GM12864 (cell line): Measurements from ENCODE around the gene NOA1.
A peak's percentile ranks its signal among the peaks of the same experiment; 100 is the strongest.

Experiments used
- DNase-seq: peaks from one replicate; pipeline ENCODE4 v3.0.0-alpha.2; 2011; ENCODE audit warnings: low read depth
- H3K4me3 ChIP-seq: 2 replicates; pipeline ENCODE4 v1.5.1; 2011; ENCODE audit warnings: mild to moderate bottlenecking, low read depth, low read length, control low read depth
- CTCF ChIP-seq: IDR thresholded peaks from 2 replicates; pipeline ENCODE4 v1.5.1; 2011; ENCODE audit warnings: low read depth, mild to moderate bottlenecking, moderate library complexity, low read length, control low read depth, inconsistent platforms; ENCODE audit errors: missing control alignments

The NOA1 gene

GRCh38 chr4:56995525-56995924, 18.1 kb upstream of the NOA1 start:
- H3K4me3 ChIP-seq: no peak overlapping the region
- no peak for DNase-seq
- TF ChIP-seq CTCF: no peak

GRCh38 chr4:56990109-56990905, 12.9 kb upstream of the NOA1 start:
- DNase-seq: no peak
- TF ChIP-seq CTCF: no peak
- no peak overlapping the region for H3K4me3 ChIP-seq

- no peak for DNase-seq
- no peak for TF ChIP-seq CTCF
- no peak overlapping the region for H3K4me3 ChIP-seq
Measured at GRCh38 chr4:56986952-56987351, 9.5 kb upstream of the NOA1 start.

- no peak overlapping the region for H3K4me3 ChIP-seq
- DNase-seq: no peak
- no peak for TF ChIP-seq CTCF
Measured at GRCh38 chr4:56986192-56986591, 8.8 kb upstream of the NOA1 start.

- no peak for DNase-seq
- TF ChIP-seq CTCF: no peak
- H3K4me3 ChIP-seq: no peak overlapping the region; the same call in 1 of the 2 replicates
Measured at GRCh38 chr4:56981795-56982201, 4.4 kb upstream of the NOA1 start.

- no peak for DNase-seq
- H3K4me3 ChIP-seq: peak overlapping the region; percentile 99
- no peak for TF ChIP-seq CTCF
Measured at GRCh38 chr4:56979421-56980072, 2.1 kb upstream of the NOA1 start.

GRCh38 chr4:56978750-56979303, 1.4 kb upstream of the NOA1 start, which contains the start of gene POLR2B:
Gene POLR2B, plus strand, starts transcription at chr4:56978896. Its CDS starts 90 bp downstream, at chr4:56978986.
- no peak for TF ChIP-seq CTCF

More at GRCh38 chr4:56978750-56979303, 1.4 kb upstream of the NOA1 start, which contains the start of gene POLR2B:
- peak; percentile 92 for DNase-seq
- peak within 1 kb of the TSS; percentile 99 for H3K4me3 ChIP-seq
